GM23248 (cell line): ENCODE data around the gene ERICH6.

Experiments
- EZH2 ChIP-seq: fragments of 200-600 bp; sonication (generic); IDR thresholded peaks from 2 replicates; pipeline ENCODE4 v1.6.1; 2018; ENCODE audit warnings: antibody characterized with exemption, mild to moderate bottlenecking; ENCODE audit not compliant: insufficient read depth, poor library complexity, severe bottlenecking
- EZH2phosphoT487 ChIP-seq: fragments of 200-600 bp; sonication (generic); IDR thresholded peaks from 2 replicates; pipeline ENCODE4 v1.6.1; 2018; ENCODE audit warnings: antibody characterized with exemption, moderate library complexity, mild to moderate bottlenecking, low read depth; ENCODE audit not compliant: insufficient read depth

DNA sequence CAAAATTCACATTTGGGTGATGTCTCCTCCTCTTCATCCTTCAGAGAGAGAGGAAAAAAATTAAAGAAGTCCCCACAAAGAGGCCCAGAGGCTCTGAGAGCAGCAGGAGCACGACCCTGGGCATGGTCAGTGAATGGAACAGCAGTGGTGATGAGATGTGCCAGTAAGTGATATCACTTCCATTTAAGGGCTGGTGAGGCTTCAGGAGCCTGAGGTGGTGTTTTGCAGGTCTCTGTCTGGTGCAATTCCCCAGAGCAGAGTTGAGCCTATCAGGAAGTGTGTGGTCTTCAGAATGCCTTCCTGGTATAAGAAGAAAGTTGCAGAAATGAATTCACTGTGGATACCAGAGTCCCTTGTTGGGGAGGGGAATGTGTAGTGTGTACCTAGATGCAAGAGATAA is 21.4 kb downstream of the ERICH6 start:
- no peak for TF ChIP-seq EZH2
- no peak for TF ChIP-seq EZH2phosphoT487
